ENCODE measurements around the gene CATSPER1.

Gene CATSPER1

DNA sequence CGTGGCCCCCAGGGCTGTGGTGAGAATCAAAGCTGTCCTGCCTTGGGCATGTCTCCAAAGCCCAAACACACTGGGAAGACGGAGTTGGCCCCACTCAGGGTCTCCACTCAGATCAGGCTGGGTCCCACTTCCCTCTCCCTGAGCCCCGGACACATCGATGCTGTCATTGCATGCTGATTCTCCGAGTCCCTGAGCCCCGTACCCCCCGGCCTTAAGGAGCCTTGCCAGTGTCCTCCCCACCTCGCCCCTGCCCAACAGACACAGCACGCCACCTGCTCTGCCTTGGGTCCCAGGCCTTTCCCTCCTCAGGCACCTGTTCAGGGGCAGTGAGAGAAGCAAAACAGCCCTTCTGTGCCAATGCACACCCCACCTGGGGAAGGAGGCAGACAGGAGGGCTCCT lies 38.9 kb downstream of the CATSPER1 start:
- Histone ChIP-seq H3K27ac (ENCODE audit: low read length) (no peak overlapping the region), H3K9me2 (replicated peaks; ENCODE audit: insufficient read depth, low read length) (no peaks in the 10 kb centered on the region), H3K4me3 (ENCODE audit: low read length) (no peak overlapping the region), H3K9me3 (replicated peaks; ENCODE audit: insufficient read depth, low read length) (no peaks in the 10 kb centered on the region), H3K79me2 (ENCODE audit: low read length) (no peaks in the 10 kb centered on the region), H3K4me1 (ENCODE audit: low read length) (peaks cover 3% of the 10 kb centered on the region), H3F3A (ENCODE audit: insufficient read depth, low read length) (peaks cover 7% of the 10 kb centered on the region), H3K27me3 (replicated peaks; ENCODE audit: insufficient read depth, low read length) (no peaks in the 10 kb centered on the region), H4K20me1 (ENCODE audit: insufficient read depth, low read length) (no peaks in the 10 kb centered on the region), H3K9ac (ENCODE audit: low read length) (no peak overlapping the region), H3K36me3 (replicated peaks; ENCODE audit: insufficient read depth, low read length) (no peaks in the 10 kb centered on the region), H3K4me2 (ENCODE audit: low read depth, low read length) (no peak overlapping the region), H2AFZ (ENCODE audit: low read length) (no peak overlapping the region)
- TF ChIP-seq, protein P1, sequence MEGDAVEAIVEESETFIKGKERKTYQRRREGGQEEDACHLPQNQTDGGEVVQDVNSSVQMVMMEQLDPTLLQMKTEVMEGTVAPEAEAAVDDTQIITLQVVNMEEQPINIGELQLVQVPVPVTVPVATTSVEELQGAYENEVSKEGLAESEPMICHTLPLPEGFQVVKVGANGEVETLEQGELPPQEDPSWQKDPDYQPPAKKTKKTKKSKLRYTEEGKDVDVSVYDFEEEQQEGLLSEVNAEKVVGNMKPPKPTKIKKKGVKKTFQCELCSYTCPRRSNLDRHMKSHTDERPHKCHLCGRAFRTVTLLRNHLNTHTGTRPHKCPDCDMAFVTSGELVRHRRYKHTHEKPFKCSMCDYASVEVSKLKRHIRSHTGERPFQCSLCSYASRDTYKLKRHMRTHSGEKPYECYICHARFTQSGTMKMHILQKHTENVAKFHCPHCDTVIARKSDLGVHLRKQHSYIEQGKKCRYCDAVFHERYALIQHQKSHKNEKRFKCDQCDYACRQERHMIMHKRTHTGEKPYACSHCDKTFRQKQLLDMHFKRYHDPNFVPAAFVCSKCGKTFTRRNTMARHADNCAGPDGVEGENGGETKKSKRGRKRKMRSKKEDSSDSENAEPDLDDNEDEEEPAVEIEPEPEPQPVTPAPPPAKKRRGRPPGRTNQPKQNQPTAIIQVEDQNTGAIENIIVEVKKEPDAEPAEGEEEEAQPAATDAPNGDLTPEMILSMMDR (IDR thresholded peaks at IDR 0.05; ENCODE audit: low read length), result no peak
- no peak for TF ChIP-seq EZH2phosphoT487 (IDR thresholded peaks at IDR 0.05; ENCODE audit: low read length)
- TF ChIP-seq EZH2 (optimal IDR thresholded peaks at IDR 0.05; ENCODE audit: low read depth, low read length), result no peak
- no peak for DNase-seq

DNA sequence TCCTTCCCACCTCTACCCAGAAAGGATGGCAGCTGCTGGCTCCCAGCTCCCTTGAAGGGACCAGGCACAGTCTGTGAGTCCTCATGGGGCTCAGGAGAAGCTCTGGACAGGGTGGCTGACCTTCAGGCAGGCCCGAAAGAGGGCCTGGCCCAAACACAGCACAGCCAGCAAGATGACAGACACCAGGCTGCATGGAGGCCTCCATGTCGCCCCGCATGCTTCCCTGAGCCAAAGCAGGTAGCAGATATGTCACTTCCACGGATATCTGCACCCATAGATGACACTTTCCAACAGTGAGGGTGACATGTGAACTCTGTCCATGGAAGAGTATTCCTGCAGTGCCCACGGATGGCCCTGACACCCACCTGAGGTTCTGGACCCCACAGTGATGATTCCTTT lies 42.7 kb downstream of the CATSPER1 start:
- no peaks in the 10 kb centered on the region for H3K9me3 ChIP-seq (replicated peaks; ENCODE audit: insufficient read depth, low read length)

DNA sequence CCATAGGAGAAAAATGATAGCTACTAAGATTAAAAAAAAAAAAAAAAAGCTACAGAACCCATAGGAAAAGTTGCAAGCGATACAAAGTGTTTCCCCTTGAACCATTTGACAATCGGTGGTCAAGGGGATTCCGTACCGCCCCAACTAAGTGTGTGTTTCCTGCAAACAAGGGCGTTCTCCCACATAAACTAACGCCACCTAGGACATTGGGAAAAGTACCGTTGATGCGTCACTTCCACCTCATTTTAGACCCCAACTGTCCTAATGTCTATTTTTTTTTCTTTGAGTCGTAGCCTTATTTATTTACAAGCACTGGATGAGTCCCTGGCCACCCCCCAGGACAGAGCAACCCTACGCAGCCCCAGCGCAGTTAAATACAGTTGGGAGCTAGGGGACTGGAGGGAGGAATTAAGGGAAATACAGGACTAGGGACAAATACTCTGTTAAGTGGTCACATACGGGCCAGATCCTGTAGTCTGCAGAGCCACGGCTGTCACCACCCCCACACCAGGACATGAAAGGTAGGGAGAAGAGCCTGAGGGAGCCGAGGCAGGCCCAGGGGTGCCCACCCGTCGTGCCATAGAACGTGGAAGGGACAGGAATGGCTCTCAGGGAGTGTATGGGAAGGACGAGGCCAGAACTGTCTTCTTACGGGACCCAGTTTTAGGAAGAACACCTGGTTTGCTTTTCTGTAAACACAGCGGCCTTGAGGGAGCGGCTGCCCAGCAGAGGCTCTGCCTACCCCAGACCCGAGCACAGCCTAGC lies 43.3 kb downstream of the CATSPER1 start:
- no peaks in the 10 kb centered on the region for H3K4me1 ChIP-seq (ENCODE audit: low read length)
- H3F3A ChIP-seq (ENCODE audit: insufficient read depth, low read length), result no peaks in the 10 kb centered on the region; the same call in 1 of the 2 replicates
- H2AFZ ChIP-seq (ENCODE audit: low read length), result no peak overlapping the region
- H3K27ac ChIP-seq (ENCODE audit: low read length), result no peak overlapping the region
- no peak overlapping the region for H3K4me2 ChIP-seq (ENCODE audit: low read depth, low read length)
- H3K36me3 ChIP-seq (replicated peaks; ENCODE audit: insufficient read depth, low read length), result no peaks in the 10 kb centered on the region
- no peaks in the 10 kb centered on the region for H4K20me1 ChIP-seq (ENCODE audit: insufficient read depth, low read length)
- no peak overlapping the region for H3K4me3 ChIP-seq (ENCODE audit: low read length)
- TF ChIP-seq EZH2 (optimal IDR thresholded peaks at IDR 0.05; ENCODE audit: low read depth, low read length), result no peak
- TF ChIP-seq EZH2phosphoT487 (IDR thresholded peaks at IDR 0.05; ENCODE audit: low read length), result no peak
- TF ChIP-seq, protein P1 (IDR thresholded peaks at IDR 0.05; ENCODE audit: low read length), result no peak
- no peaks in the 10 kb centered on the region for H3K9me2 ChIP-seq (replicated peaks; ENCODE audit: insufficient read depth, low read length)
- no peaks in the 10 kb centered on the region for H3K9me3 ChIP-seq (replicated peaks; ENCODE audit: insufficient read depth, low read length)
- H3K9ac ChIP-seq (ENCODE audit: low read length), result no peak overlapping the region
- no peaks in the 10 kb centered on the region for H3K79me2 ChIP-seq (ENCODE audit: low read length)
- DNase-seq, result no peak
- no peaks in the 10 kb centered on the region for H3K27me3 ChIP-seq (replicated peaks; ENCODE audit: insufficient read depth, low read length)

More for the DNA sequence above, 42.7 kb downstream of the CATSPER1 start:
- H3K27me3 ChIP-seq (replicated peaks; ENCODE audit: insufficient read depth, low read length), result no peaks in the 10 kb centered on the region
- H4K20me1 ChIP-seq (ENCODE audit: insufficient read depth, low read length), result no peaks in the 10 kb centered on the region
- H3K9me2 ChIP-seq (replicated peaks; ENCODE audit: insufficient read depth, low read length), result no peaks in the 10 kb centered on the region
- H3K79me2 ChIP-seq (ENCODE audit: low read length), result no peaks in the 10 kb centered on the region
- H3K9ac ChIP-seq (ENCODE audit: low read length), result no peak overlapping the region
- H2AFZ ChIP-seq (ENCODE audit: low read length), result no peak overlapping the region
- TF ChIP-seq EZH2phosphoT487 (IDR thresholded peaks at IDR 0.05; ENCODE audit: low read length) (no peak), EZH2 (optimal IDR thresholded peaks at IDR 0.05; ENCODE audit: low read depth, low read length) (no peak)
- TF ChIP-seq, protein P1 (IDR thresholded peaks at IDR 0.05; ENCODE audit: low read length), result no peak
- DNase-seq, result no peak
- H3F3A ChIP-seq (ENCODE audit: insufficient read depth, low read length), result no peaks in the 10 kb centered on the region; the same call in 1 of the 2 replicates
- no peak overlapping the region for H3K4me3 ChIP-seq (ENCODE audit: low read length)
- H3K36me3 ChIP-seq (replicated peaks; ENCODE audit: insufficient read depth, low read length), result no peaks in the 10 kb centered on the region
- no peaks in the 10 kb centered on the region for H3K4me1 ChIP-seq (ENCODE audit: low read length)
- no peak overlapping the region for H3K4me2 ChIP-seq (ENCODE audit: low read depth, low read length)
- no peak overlapping the region for H3K27ac ChIP-seq (ENCODE audit: low read length)
